ENCODE results near the gene OPN5.
A peak's percentile ranks its signal among the peaks of the same experiment; 100 is the strongest.
"Not testable (repeated sequence)": the region's sequence is repeated elsewhere in the genome, so short reads cannot be mapped to it uniquely, and the experiment has no call there.

Gene OPN5, protein sequence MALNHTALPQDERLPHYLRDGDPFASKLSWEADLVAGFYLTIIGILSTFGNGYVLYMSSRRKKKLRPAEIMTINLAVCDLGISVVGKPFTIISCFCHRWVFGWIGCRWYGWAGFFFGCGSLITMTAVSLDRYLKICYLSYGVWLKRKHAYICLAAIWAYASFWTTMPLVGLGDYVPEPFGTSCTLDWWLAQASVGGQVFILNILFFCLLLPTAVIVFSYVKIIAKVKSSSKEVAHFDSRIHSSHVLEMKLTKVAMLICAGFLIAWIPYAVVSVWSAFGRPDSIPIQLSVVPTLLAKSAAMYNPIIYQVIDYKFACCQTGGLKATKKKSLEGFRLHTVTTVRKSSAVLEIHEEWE

DNA sequence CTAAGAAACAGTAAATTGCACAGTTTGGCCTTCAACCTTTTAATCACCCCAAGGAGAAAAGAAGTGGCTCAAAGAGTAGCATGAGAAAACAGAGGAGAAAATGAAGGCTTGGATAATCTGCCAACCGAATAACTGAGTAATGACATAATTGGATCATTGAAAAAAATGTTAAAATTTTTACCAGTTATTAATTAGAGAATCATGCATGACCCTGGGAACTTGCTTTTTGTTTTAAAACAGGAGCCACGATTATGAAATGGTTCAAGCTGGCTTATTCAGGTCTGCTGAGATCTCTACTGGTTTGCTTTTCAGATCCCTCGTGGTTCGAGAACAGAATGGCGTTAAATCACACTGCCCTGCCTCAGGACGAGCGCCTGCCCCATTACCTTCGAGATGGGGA, at the start of gene OPN5:
Gene OPN5, plus strand, starts transcription at position 301 of the 400 bp plus-strand sequence. Its CDS starts 35 bp downstream, at position 336.
- DNase-seq (ENCODE audit: low spot score) = no peak

- DNase-seq (ENCODE audit: low spot score) = no peak
These were observed 47.8 kb upstream of the OPN5 start for GRCh38 chr6:47733879-47734558.

GRCh38 chr6:47734831-47735481, 46.9 kb upstream of the OPN5 start:
- no peak for DNase-seq (ENCODE audit: low spot score)

- DNase-seq (ENCODE audit: low spot score) = no peak
These were observed 45.6 kb upstream of the OPN5 start for GRCh38 chr6:47736083-47736700.

GRCh38 chr6:47737406-47737805, 44.4 kb upstream of the OPN5 start:
- DNase-seq (ENCODE audit: low spot score) = no peak

DNA sequence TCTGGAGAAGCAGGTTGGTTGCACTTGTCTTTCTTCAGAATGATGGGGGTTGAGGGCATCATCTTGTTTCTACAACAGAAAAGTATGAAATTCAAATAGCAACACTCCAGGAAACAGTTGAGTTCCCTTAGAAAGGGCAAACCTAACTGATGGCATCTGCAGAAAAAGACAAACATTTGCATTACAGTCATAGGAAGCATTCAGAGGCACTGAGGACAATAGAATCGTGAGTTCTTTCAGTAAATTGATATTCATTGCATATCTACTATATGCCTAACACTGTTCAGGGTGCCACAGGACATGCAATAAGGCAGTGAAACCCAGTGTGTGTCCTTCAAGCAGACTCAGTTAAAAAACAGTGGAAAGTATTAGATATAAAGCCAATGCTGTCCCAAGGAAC, 41.1 kb upstream of the OPN5 start:
- no peak for DNase-seq (ENCODE audit: low spot score)

GRCh38 chr6:47741807-47742206, 40.0 kb upstream of the OPN5 start:
- DNase-seq (ENCODE audit: low spot score) = peak; percentile 4

DNA sequence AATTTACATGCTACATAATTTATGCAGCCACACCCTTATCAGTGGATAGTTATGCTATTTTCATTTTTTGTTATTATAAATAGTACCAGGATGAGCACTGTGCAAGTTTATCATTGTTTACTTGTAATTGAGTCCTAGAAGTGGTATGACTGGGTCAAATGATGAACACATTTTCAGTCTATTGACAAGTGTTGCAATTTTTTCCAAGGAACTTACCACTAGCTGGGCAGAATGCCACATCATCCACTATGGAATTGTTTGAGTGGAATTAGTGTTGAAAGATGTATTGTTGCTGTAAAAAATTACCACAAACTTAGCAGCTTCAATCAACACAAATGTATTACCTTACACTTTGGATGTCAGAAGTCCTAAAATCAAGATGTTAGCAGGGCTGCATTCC, 38.1 kb upstream of the OPN5 start:
- DNase-seq (ENCODE audit: low spot score) = no peak

DNA sequence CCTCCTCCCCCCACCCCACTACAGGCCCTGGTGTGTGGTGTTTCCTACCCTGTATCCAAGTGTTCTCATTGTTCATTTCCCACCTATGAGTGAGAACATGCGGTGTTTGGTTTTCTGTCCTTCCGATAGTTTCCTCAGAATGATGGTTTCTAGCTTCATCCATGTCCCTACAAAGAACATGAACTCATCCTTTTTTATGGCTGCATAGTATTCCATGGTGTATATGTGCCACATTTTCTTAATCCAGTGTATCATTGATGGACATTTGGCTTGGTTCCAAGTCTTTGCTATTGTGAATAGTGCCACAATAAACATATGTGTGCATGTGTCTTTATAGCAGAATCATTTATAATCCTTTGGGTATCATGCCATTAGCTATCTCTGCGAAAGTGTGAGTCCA, 36.6 kb upstream of the OPN5 start:
- DNase-seq (ENCODE audit: low spot score) = not testable (repeated sequence)

DNA sequence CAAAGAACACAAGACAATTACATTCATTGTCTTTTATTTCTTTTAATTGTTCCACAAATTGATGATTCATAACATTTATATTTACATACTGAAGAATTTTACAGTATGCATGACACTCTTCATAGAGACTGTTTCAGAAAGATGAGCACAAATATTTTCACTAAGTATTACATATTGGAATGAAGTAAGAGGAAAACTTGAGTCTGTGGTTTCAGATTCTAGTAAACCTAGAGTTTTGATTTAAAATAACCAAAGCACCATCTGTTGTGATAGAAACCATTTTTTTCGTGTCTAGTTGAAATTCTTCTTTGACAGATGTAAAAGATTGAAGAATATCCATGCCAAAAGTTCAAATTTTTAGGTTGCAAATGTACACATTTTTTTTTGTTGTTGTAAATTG, 32.1 kb upstream of the OPN5 start:
- no peak for DNase-seq (ENCODE audit: low spot score)

GRCh38 chr6:47752801-47753200, 29.0 kb upstream of the OPN5 start:
- no peak for DNase-seq (ENCODE audit: low spot score)

GRCh38 chr6:47759364-47759763, 22.5 kb upstream of the OPN5 start:
- DNase-seq (ENCODE audit: low spot score) = no peak

DNA sequence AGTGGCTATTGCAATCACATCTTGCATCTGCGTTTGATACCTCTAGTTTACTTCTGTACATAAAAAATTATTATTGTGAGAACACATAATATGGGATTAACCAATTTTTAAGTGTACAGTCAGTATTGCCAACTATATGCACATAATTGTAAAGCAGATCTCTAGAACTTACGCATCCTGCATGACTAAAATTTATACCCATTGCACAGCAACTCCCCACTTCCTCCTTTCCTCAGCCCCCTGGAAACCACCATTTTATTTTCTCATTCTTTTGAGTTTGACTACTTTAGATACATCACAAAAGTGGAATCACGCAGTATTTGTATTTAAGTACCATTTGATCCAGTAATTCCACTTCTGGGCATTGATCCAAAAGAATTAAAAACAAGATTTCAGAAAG, 19.3 kb upstream of the OPN5 start:
- no peak for DNase-seq (ENCODE audit: low spot score)

GRCh38 chr6:47766445-47766844, 15.4 kb upstream of the OPN5 start:
- DNase-seq (ENCODE audit: low spot score) = no peak

- DNase-seq (ENCODE audit: low spot score) = no peak
These were observed 14.7 kb upstream of the OPN5 start for GRCh38 chr6:47767102-47767501.

DNA sequence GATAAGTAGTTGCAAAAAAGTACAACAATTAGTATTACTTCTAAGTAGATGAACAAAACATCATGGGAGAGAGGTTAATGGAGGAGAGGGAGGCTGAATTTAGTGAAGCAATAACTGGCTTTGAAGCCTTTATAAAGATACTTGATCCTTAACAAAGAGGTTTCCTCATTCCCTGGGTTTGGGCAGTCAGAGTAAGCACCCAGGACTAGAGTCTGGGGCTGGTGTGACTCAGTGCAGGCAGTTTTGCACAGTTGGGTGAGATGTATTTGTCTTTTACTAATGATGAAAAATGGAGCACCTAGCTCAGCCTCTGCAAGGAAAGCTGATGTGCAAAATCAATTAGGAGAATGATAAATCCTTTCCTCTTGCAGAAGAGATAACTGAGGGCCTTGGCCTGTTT, 11.8 kb upstream of the OPN5 start:
- no peak for DNase-seq (ENCODE audit: low spot score)

- no peak for DNase-seq (ENCODE audit: low spot score)
These were observed 9.5 kb upstream of the OPN5 start for GRCh38 chr6:47772359-47772758.

DNA sequence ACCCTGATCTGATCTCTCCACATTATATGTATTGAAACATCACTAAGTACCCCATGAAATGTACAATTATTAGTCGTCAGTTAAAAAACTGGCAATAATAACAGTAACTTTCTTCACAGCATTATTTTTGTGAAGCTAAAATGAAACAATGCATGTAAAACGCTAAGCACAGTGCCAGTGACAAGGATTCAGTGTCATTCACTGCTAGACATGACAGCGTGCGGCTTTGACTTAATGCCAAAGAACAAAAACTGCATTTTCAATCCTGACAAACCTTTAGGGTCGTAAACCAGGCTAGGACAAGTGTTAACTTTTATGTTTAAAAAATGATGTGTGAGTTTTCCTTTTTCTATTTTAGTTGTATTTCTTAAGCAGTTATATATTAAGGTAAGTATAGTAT, 8.8 kb upstream of the OPN5 start:
- no peak for DNase-seq (ENCODE audit: low spot score)

DNA sequence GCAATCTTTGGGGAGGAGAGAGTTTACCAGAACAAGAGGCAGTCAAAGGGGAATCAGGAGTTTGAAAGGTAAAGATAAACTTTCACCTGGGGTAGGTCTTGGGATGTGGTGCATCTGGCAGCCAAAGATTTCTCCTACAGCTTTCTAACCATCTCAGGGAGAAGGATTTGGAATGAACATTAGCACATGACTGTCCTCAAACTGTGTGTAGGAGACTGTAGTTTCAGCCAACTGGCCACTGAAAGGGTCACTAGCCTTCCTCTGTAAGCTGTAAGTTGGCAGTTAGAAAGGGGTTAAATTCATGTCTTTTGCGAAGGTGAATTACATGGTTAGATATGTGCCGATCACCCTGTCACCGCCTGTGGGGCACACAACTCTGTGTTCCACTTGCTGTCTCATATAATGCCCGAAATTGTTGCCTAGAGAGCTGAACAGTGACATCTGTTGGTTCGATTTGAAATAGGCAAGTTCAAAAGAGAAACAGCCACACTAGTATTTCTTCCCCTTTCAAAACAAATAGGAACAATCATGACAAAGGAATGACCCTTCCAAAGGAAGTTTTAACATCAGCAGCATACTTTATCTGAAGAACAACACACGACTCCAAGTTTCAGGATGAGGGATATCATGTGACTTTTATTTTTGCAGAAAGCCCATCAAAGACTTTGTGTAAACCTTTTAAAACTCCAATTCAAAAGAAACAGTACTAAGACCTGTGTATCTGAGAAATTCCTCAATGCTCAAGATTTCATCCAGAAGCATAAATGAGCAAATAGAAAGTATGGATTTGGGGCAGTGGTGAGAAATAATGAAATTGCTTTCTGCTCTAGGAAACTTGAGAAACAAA, 1.1 kb upstream of the OPN5 start:
- peak; percentile 66 for DNase-seq (ENCODE audit: low spot score)

DNA sequence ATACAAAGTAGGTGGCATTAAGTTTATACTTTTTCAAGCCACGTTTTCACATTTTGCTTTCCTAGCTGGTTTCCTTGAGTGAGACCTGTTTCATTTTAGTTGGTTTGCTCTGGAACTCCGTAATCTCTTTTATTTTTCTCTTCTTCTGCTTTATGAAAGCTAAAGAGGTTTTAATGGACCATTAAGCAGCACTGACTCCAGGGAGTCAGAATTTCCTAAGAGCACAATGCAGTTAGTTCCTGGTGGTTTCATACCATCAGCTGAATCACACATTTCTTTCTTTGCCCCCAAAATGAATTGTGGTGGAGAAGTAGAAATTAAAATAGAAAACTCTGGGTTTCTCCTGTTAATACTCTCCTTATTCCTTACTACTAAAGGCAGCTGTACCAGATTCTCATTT, 3.4 kb downstream of the OPN5 start:
- DNase-seq (ENCODE audit: low spot score) = no peak

DNA sequence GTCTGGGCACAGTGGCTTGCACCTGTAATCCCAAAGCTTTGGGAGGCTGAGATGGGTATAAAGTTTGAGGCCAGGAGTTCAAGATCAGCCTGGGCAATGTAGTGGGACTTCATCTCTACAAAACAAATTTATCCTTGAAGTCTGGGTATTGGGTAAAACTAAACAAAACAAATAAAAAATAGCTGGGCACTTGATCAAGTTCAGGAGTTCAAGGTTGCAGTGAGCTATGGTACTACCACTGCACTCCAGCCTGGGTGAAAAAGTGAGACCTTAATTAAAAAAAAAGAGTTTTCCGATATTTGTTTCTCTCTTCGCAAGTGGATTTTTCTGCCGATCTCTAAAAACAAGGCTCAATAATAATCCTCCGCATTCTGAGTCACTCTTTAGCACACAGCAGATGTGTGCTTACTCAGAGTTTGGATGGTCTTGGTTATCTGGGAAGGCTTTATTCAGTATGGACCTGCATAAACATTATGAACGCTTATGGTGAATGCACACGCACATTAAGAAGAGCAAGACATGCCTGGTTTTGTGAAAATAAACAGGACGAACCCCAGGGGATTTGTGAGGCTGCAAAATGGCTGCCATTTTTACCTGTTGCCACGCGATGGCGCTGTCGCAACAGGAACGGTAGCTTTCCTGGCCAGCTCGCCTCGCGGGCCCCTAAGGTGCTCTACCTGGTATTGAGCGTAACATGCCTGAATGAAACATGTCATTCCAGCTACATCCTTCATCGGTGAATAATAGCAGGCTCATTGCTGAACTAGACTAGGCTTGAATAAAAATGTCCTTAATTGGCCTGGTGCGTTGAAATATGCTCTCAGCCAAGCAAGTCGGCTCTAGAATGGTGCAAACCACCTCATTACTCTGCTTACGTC, 6.0 kb downstream of the OPN5 start:
- DNase-seq (ENCODE audit: low spot score) = peak; percentile 43
